Myocyte (in vitro differentiated cells): ENCODE results near the gene PEX6. TPM values are rescaled to one million over a fixed set of nuclear protein-coding genes. Genes with fewer than 3 reads are reported as not detected.

Source experiments
- DNase-seq: peaks from one replicate; pipeline ENCODE4 v3.0.0-alpha.2; 2012; ENCODE audit warnings: low read depth
- total RNA-seq: library from RNA; depleted of rRNA; stranded (reverse); fragments of >200 nt; gene quantifications from 2 replicates; pipeline ENCODE4 v1.2.3, GENCODE V29; 2014

Gene PEX6
- total RNA-seq, 1 donor from 2014 or later, result 29.3 TPM

- no peak for DNase-seq
These were observed 42.6 kb downstream of the PEX6 start for GRCh38 chr6:42936398-42936797.

- DNase-seq, result no peak
These were observed 43.7 kb downstream of the PEX6 start for GRCh38 chr6:42935322-42935721.

- DNase-seq, result no peak
These were observed 45.8 kb downstream of the PEX6 start for GRCh38 chr6:42933205-42933604.

GRCh38 chr6:42932412-42932811 is 46.6 kb downstream of the PEX6 start:
- DNase-seq, result no peak

- no peak for DNase-seq
These were observed 49.1 kb downstream of the PEX6 start for GRCh38 chr6:42929821-42930360.

- peak; percentile 99 for DNase-seq
These were observed 49.8 kb downstream of the PEX6 start, which contains the start of gene CNPY3 for GRCh38 chr6:42928986-42929820. TSS of gene CNPY3 (plus strand) at chr6:42929480. CDS start at chr6:42929571, 91 bp downstream.

- no peak for DNase-seq
These were observed 53.6 kb downstream of the PEX6 start for GRCh38 chr6:42925248-42925857.

GRCh38 chr6:42923666-42924065 is 55.3 kb downstream of the PEX6 start:
- no peak for DNase-seq

- no peak for DNase-seq
These were observed 57.2 kb downstream of the PEX6 start for GRCh38 chr6:42921801-42922200.

GRCh38 chr6:42916288-42916687 is 62.7 kb downstream of the PEX6 start:
- no peak for DNase-seq

GRCh38 chr6:42915732-42916131 is 63.2 kb downstream of the PEX6 start, which contains the start of gene PTCRA:
TSS of gene PTCRA (plus strand) at chr6:42916053. CDS start at chr6:42916070, 17 bp downstream.
- no peak for DNase-seq

- no peak for DNase-seq
These were observed 64.4 kb downstream of the PEX6 start for GRCh38 chr6:42914546-42914945.

Other genes starting within 250 kb of the PEX6 start
- gene TBCC, start 233.1 kb downstream of the PEX6 start, total RNA-seq, result 44.3 and 45.2 TPM in 2 replicates
- gene BICRAL, start 197.1 kb downstream of the PEX6 start, total RNA-seq, result 4.3 and 4.7 TPM in 2 replicates
- gene RPL7L1, start 99.6 kb downstream of the PEX6 start, total RNA-seq, result 110 and 113 TPM in 2 replicates
- gene PTCRA, start 63.1 kb downstream of the PEX6 start, total RNA-seq, result not detected in 2 replicates
- 27.5 and 33.2 TPM in 2 replicates for gene CNPY3, start 49.7 kb downstream of the PEX6 start, total RNA-seq
- not detected in 2 replicates for gene GNMT, start 18.4 kb downstream of the PEX6 start, total RNA-seq
- gene PPP2R5D, start 5.4 kb upstream of the PEX6 start, total RNA-seq, result 50.5 and 52.1 TPM in 2 replicates
- gene MEA1, start 34.8 kb upstream of the PEX6 start, total RNA-seq, result 29.2 and 33.6 TPM in 2 replicates
- 94.5 and 194 TPM in 2 replicates for gene KLHDC3, start 35.1 kb upstream of the PEX6 start, total RNA-seq
- 64.0 and 65.6 TPM in 2 replicates for gene RRP36, start 42.4 kb upstream of the PEX6 start, total RNA-seq
- 54.1 and 58.1 TPM in 2 replicates for gene CUL7, start 74.7 kb upstream of the PEX6 start, total RNA-seq
- 17.6 and 27.3 TPM in 2 replicates for gene MRPL2, start 80.3 kb upstream of the PEX6 start, total RNA-seq
- gene KLC4, start 80.5 kb upstream of the PEX6 start, total RNA-seq, result 21.0 and 23.6 TPM in 2 replicates
- gene PTK7, start 97.1 kb upstream of the PEX6 start, total RNA-seq, result 38.9 and 47.5 TPM in 2 replicates
- gene SRF, start 192.1 kb upstream of the PEX6 start, total RNA-seq, result 66.1 and 69.9 TPM in 2 replicates
- 14.5 and 20.7 TPM in 2 replicates for gene CUL9, start 203.0 kb upstream of the PEX6 start, total RNA-seq